K562 (cell line): ENCODE data around the gene PRF1. TPM values are rescaled to one million over a fixed set of nuclear protein-coding genes. Genes with fewer than 3 reads are reported as not detected.

Source experiments
- ATAC-seq: fragments of 200-7000 bp; cut with Tn5 transposase; 3 replicates; pipeline ENCODE4 v1.9.1; 2020; ENCODE audit warnings: moderate library complexity
- BruUV-seq: library from RNA; stranded (reverse); fragments of 400-500 nt; replicated peaks from 2 replicates; lab custom pipeline; 2021; lab: Mats Ljungman, UMichigan
- CTCF ChIA-PET: fragments of 300-600 bp; formaldehyde crosslinking; extraction: SDS; loops from one replicate; lab custom pipeline; 2021; ENCODE audit warnings: low intra/inter-chr PET ratio; lab: Yijun Ruan, JAX
- POLR2A ChIA-PET: fragments of 300-600, 350-650 bp; sonication (Branson Sonifier 250); formaldehyde crosslinking; extraction: SDS; loops from one replicate; lab custom pipeline; 2021; ENCODE audit warnings: antibody characterized with exemption, inconsistent platforms; lab: Yijun Ruan, JAX
- DNase-seq, 4 experiments: peaks; one replicate each; pipeline versions ENCODE4 v3.0.0 to v3.0.0-alpha.2; 2011 to 2018; ENCODE audit warnings: low spot score in 3 of 4, mixed read lengths in 3 of 4; ENCODE audit errors: extremely low read depth in 1 of 4
- FAIRE-seq: peaks from 2 replicates; lab custom pipeline; 2011; peaks lifted over from hg19 to GRCh38; lab: Jason Lieb, UNC
- H2AFZ ChIP-seq: 2 replicates; pipeline ENCODE4 v1.6.0; 2011; ENCODE audit warnings: low read depth, low read length, control low read depth, inconsistent platforms
- H3K27ac ChIP-seq: fragments of 200-600 bp; 3 replicates; pipeline ENCODE4 v1.8.0; 2011; ENCODE audit warnings: low read depth, mild to moderate bottlenecking, control low read depth, inconsistent platforms, low read length, moderate library complexity, mixed read lengths; ENCODE audit errors: extremely low read depth
- H3K27me3 ChIP-seq, 2 experiments: fragments of 300-600 bp in 1 of 2; 2 replicates in 1 of 2; 3 replicates in 1 of 2; pipeline versions ENCODE4 v1.6.0 to v1.8.0; 2011; ENCODE audit warnings: inconsistent platforms in 2 of 2, low read length in 2 of 2, mild to moderate bottlenecking in 1 of 2, mixed read lengths in 1 of 2, moderate library complexity in 1 of 2; ENCODE audit not compliant: control insufficient read depth in 2 of 2, insufficient read depth in 2 of 2
- H3K36me3 ChIP-seq: fragments of 300-600 bp; 3 replicates; pipeline ENCODE4 v1.8.0; 2011; ENCODE audit warnings: mild to moderate bottlenecking, low read length, inconsistent platforms; ENCODE audit not compliant: control insufficient read depth, insufficient read depth
- H3K4me1 ChIP-seq, 2 experiments: fragments of 200-600 bp in 1 of 2; replicated peaks in 1 of 2; 2 replicates in 1 of 2; 3 replicates in 1 of 2; pipeline versions ENCODE4 v1.5.1 to v1.8.0; 2011; ENCODE audit warnings: inconsistent platforms in 2 of 2, low read length in 2 of 2, mild to moderate bottlenecking in 1 of 2, mixed read lengths in 1 of 2, moderate library complexity in 1 of 2; ENCODE audit not compliant: control insufficient read depth in 2 of 2, insufficient read depth in 2 of 2
- H3K4me2 ChIP-seq: 2 replicates; pipeline ENCODE4 v1.6.1; 2011; ENCODE audit warnings: low read length, control low read depth, inconsistent platforms, mixed read lengths; ENCODE audit not compliant: insufficient read depth
- H3K4me3 ChIP-seq: fragments of 200-600 bp; sonication (generic), shearing (Covaris generic); 2 replicates; pipeline ENCODE4 v1.5.1; 2016; ENCODE audit warnings: control low read depth, inconsistent platforms
- H3K79me2 ChIP-seq: fragments of 200-600 bp; 3 replicates; pipeline ENCODE4 v1.8.0; 2011; ENCODE audit warnings: low read length, inconsistent platforms; ENCODE audit not compliant: control insufficient read depth, insufficient read depth
- H3K9ac ChIP-seq, 2 experiments: 2 replicates each; pipeline versions ENCODE4 v1.6.0 to v1.6.1; 2011; ENCODE audit warnings: low read depth in 2 of 2, low read length in 2 of 2, control low read depth in 1 of 2, inconsistent platforms in 1 of 2, mild to moderate bottlenecking in 1 of 2, mixed read lengths in 1 of 2; ENCODE audit not compliant: insufficient read depth in 1 of 2
- H3K9me1 ChIP-seq: one replicate; pipeline ENCODE4 v1.6.0; 2011; ENCODE audit warnings: inconsistent platforms, mild to moderate bottlenecking, low read length, moderate library complexity; ENCODE audit not compliant: control insufficient read depth, insufficient read depth
- H3K9me3 ChIP-seq: replicated peaks from 2 replicates; pipeline ENCODE4 v1.5.1; 2011; ENCODE audit warnings: low read depth, low read length, inconsistent platforms; ENCODE audit not compliant: control insufficient read depth, insufficient read depth
- H4K20me1 ChIP-seq: replicated peaks from 2 replicates; pipeline ENCODE4 v1.6.1; 2011; ENCODE audit warnings: low read length, inconsistent platforms, mixed read lengths; ENCODE audit not compliant: control insufficient read depth, insufficient read depth
- ASH1L ChIP-seq: fragments of 450-650 bp; IDR thresholded peaks from 2 replicates; pipeline ENCODE4 v1.6.1; 2018; ENCODE audit warnings: borderline replicate concordance, mild to moderate bottlenecking, low read depth; ENCODE audit not compliant: partially characterized antibody
- COPS2 ChIP-seq: fragments of 450-650 bp; conservative IDR thresholded peaks from 2 replicates; pipeline ENCODE4 v1.6.1; 2016; ENCODE audit warnings: mild to moderate bottlenecking, moderate library complexity
- ETV1 ChIP-seq: fragments of 450-650 bp; conservative IDR thresholded peaks from 2 replicates; pipeline ENCODE4 v1.6.1; 2016; ENCODE audit warnings: missing genetic modification characterization, control low read depth, low read depth, missing compliant biosample characterization
- HNRNPL ChIP-seq: fragments of 200-400 bp; formaldehyde crosslinking; IDR thresholded peaks from 2 replicates; pipeline ENCODE4 v1.6.1; 2017; ENCODE audit warnings: low read depth, mild to moderate bottlenecking, low read length
- MAZ ChIP-seq, 2 experiments: fragments of 450-650 bp in 1 of 2; sonication (generic) in 1 of 2; formaldehyde crosslinking; IDR thresholded peaks in 1 of 2; conservative IDR thresholded peaks in 1 of 2; 2 replicates each; pipeline versions ENCODE4 v1.4.0 to v1.5.0; 2020; ENCODE audit warnings: mild to moderate bottlenecking in 1 of 2, missing genetic modification reagents in 1 of 2
- MCM2 ChIP-seq: fragments of 450-650 bp; IDR thresholded peaks from 2 replicates; pipeline ENCODE4 v1.6.1; 2017; ENCODE audit warnings: low read depth, mild to moderate bottlenecking
- PCBP1 ChIP-seq: fragments of 200-400 bp; formaldehyde crosslinking; IDR thresholded peaks from 2 replicates; pipeline ENCODE4 v1.6.1; 2018; ENCODE audit warnings: mild to moderate bottlenecking, low read depth, low read length; ENCODE audit not compliant: poor library complexity, severe bottlenecking
- PRMT5 ChIP-seq: sonication (generic); formaldehyde crosslinking; IDR thresholded peaks from 2 replicates; pipeline ENCODE4 v1.5.0; 2020; ENCODE audit warnings: missing genetic modification reagents
- SLC30A9 ChIP-seq: fragments of 250-450 bp; sonication (Bioruptor Pico); IDR thresholded peaks from 2 replicates; pipeline ENCODE4 v1.8.0; 2022; ENCODE audit warnings: mild to moderate bottlenecking, moderate library complexity
- SMARCA4 ChIP-seq: fragments of 450-650 bp; IDR thresholded peaks from 2 replicates; pipeline ENCODE4 v1.6.1; 2016
- STAT5A ChIP-seq: IDR thresholded peaks from 2 replicates; pipeline ENCODE4 v1.6.1; 2012; ENCODE audit warnings: low read length, inconsistent platforms, borderline replicate concordance
- TAF15 ChIP-seq: fragments of 200-400 bp; formaldehyde crosslinking; IDR thresholded peaks from 2 replicates; pipeline ENCODE4 v1.6.1; 2017; ENCODE audit warnings: mild to moderate bottlenecking, low read depth, low read length, moderate library complexity
- ZNF121 ChIP-seq: sonication (generic); formaldehyde crosslinking; conservative IDR thresholded peaks from 2 replicates; pipeline ENCODE4 v1.8.0; 2022; ENCODE audit warnings: missing genetic modification reagents
- ZNF253 ChIP-seq: fragments of 250-450 bp; sonication (Bioruptor Pico); conservative IDR thresholded peaks from 2 replicates; pipeline ENCODE4 v1.6.1; 2021; ENCODE audit warnings: mild to moderate bottlenecking
- ZNF347 ChIP-seq: fragments of 450-650 bp; formaldehyde crosslinking; IDR thresholded peaks from 2 replicates; pipeline ENCODE4 v1.4.0; 2020; ENCODE audit warnings: low read depth, mild to moderate bottlenecking, moderate library complexity
- ZNF764 ChIP-seq: fragments of 250-450 bp; sonication (Bioruptor Pico); IDR thresholded peaks from 2 replicates; pipeline ENCODE4 v1.4.0; 2020; ENCODE audit warnings: low read depth, mild to moderate bottlenecking, moderate library complexity
- WGBS: fragments of 100-300 bp; shearing (Covaris generic); methylation state at CpG from one replicate; pipeline ENCODE4 v1.1.6; 2016; ENCODE audit warnings: low coverage, mixed read lengths; ENCODE audit not compliant: insufficient coverage; ENCODE audit errors: missing lambda C conversion rate; 5-methylcytosine and 5-hydroxymethylcytosine counted together
- in situ Hi-C: fragments of 300-500 bp; cut with MboI; formaldehyde crosslinking; loops from 4 replicates; pipeline ENCODE4 v1.15.0; 2018; ENCODE audit warnings: inconsistent platforms, mixed read lengths
- intact Hi-C: fragments of 100-400 bp; cut with micrococcal nuclease; formaldehyde crosslinking; loops from 2 replicates; pipeline ENCODE4 v1.14.2; 2022
- polyA plus RNA-seq, 8 experiments: library from polyadenylated mRNA; depleted of rRNA in 4 of 8; stranded (reverse) in 5 of 8; unstranded in 3 of 8; fragments of >200 nt; fragmentation: Nextera tagmentation in 2 of 8; fragmentation: Illumina TruSeq in 1 of 8; extraction: Ambion mirVana in 2 of 8; extraction: Trizol in 1 of 8; gene quantifications; 2 replicates each; pipeline versions ENCODE4 v1.2.1 to v1.2.3, GENCODE V29; 2011 to 2014; ENCODE audit warnings: inconsistent platforms in 1 of 8, missing spikeins in 1 of 8
- total RNA-seq, 7 experiments: library from RNA; depleted of rRNA in 6 of 7; stranded (reverse); fragments of >200 nt in 6 of 7; fragmentation: Illumina TruSeq in 2 of 7; extraction: Trizol in 2 of 7; gene quantifications; 2 replicates each; pipeline versions ENCODE4 v1.2.1 to v1.2.3, GENCODE V29; 2011 to 2021; ENCODE audit warnings: low replicate concordance in 1 of 7
- TF ChIP-seq, protein P1 (sequence below): sonication (generic); formaldehyde crosslinking; IDR thresholded peaks from 2 replicates; pipeline ENCODE4 v1.8.1; 2023; ENCODE audit warnings: mild to moderate bottlenecking, missing genetic modification reagents

The PRF1 gene
- total and polyA plus RNA-seq, 9 of the 15 experiments (the other 6 are each of a cell fraction or from before 2014, with no cell fraction given), result 3.8 to 8.6 (median 6.3) TPM

DNA sequence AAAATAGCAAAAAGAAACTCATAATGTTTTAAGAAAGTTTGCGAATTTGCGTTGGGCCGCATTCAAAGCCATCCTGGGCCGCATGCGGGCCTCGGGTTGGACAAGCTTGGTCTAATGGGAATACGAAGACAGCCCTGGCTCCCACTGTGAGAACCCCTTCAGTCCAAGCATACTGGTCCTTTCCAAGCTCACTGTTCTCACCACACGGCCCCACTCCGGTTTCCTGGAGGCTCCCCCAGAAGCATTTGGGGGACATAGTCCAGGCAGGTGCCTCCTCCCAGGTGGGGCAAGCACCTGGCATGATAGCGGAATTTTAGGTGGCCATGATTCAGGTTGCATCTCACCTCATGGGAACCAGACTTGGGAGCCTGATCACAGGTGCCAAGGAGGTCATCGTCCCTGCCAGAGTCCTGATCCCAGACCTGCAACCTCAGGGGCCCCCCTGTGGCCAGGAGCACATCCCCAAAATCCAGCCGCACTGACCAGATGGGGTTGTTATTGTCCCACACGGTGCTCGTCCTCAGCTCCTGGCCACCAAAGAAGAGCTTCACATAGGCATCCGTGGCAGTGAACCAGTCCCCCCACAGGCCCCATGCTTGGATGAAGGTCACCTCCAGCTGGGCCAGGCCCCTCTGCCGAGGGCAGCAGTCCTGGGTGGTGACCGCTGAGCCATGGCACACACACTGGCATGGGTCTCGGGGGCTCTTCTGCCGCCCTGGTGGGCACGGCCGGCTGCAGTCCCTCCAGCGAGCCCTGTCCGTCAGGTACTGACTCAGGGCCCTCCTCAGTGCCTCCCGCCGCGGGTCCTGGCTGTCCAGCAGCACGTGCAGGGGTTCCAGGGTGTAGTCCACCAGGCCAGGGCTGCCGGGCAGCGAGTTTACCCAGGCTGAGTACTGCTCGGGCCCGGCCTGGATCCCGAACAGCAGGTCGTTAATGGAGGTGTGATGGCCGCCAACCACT, 4.4 kb downstream of the PRF1 start:
- H2AFZ ChIP-seq, result peak overlapping the region; percentile 69
- H3K4me3 ChIP-seq, result no peak overlapping the region
- BruUV-seq, result no TSS peak
- H3K9me3 ChIP-seq, result no peaks in the 10 kb centered on the region
- POLR2A ChIA-PET, result interaction anchor here (0.6 to 1.4 kb wide), 6 partner anchors 7 to 295 kb away, joined by 3 read pairs; no protein-coding TSS in a partner anchor
- DNase-seq, result peak in 1 of 4 experiments; percentile 14
- peaks cover 70 to 79% of the 10 kb centered on the region in 2 experiments for H3K4me1 ChIP-seq
- H3K9me1 ChIP-seq, result no peaks in the 10 kb centered on the region
- no peaks in the 10 kb centered on the region for H4K20me1 ChIP-seq
- in situ Hi-C loops, result no loop called here
- peak overlapping the region in 1 of 2 experiments; percentile 84; a peak in 2 of 4 replicates for H3K9ac ChIP-seq
- peak overlapping the region; percentile 5; the same call in 1 of the 3 replicates for H3K27ac ChIP-seq
- H3K79me2 ChIP-seq, result no peaks in the 10 kb centered on the region; the same call in 2 of the 3 replicates
- no peak overlapping the region for H3K4me2 ChIP-seq
- H3K36me3 ChIP-seq, result no peaks in the 10 kb centered on the region
- intact Hi-C loops, result no loop called here
- H3K27me3 ChIP-seq, result no peaks in the 10 kb centered on the region
- CTCF ChIA-PET, result no interaction called here
- TF ChIP-seq ASH1L (no peak), ZNF347 (CRISPR knock-in tag) (no peak), HNRNPL (0 out of 2 replicates have a peak, but pooled peaks have one; percentile 28), PRMT5 (CRISPR knock-in tag) (no peak), SLC30A9 (no peak), ZNF121 (CRISPR knock-in tag) (no peak), ETV1 (tag) (no peak), COPS2 (no peak), ZNF764 (CRISPR knock-in tag) (no peak), MCM2 (no peak), ZNF253 (CRISPR knock-in tag) (no peak), TAF15 (no peak), SMARCA4 (no peak), STAT5A (no peak), MAZ (CRISPR knock-in tag; conservative IDR thresholded peaks at IDR 0.05 in 1 of 2, IDR thresholded peaks at IDR 0.05 in 1 of 2) (no peak), PCBP1 (peak; percentile 28)
- TF ChIP-seq, protein P1, sequence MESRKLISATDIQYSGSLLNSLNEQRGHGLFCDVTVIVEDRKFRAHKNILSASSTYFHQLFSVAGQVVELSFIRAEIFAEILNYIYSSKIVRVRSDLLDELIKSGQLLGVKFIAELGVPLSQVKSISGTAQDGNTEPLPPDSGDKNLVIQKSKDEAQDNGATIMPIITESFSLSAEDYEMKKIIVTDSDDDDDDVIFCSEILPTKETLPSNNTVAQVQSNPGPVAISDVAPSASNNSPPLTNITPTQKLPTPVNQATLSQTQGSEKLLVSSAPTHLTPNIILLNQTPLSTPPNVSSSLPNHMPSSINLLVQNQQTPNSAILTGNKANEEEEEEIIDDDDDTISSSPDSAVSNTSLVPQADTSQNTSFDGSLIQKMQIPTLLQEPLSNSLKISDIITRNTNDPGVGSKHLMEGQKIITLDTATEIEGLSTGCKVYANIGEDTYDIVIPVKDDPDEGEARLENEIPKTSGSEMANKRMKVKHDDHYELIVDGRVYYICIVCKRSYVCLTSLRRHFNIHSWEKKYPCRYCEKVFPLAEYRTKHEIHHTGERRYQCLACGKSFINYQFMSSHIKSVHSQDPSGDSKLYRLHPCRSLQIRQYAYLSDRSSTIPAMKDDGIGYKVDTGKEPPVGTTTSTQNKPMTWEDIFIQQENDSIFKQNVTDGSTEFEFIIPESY (CRISPR knock-in tag), result peak; percentile 93
- TF ChIP-seq, all 486 proteins: peak for 3
- ATAC-seq (no peak), FAIRE-seq (no peak)
- 88% methylated on average over 34 of the region's 34 CpGs for WGBS
